Spleen (tissue), 7 donors: ENCODE results near the gene MRPL37.
"Not testable (repeated sequence)": the region's sequence is repeated elsewhere in the genome, so short reads cannot be mapped to it uniquely, and the experiment has no call there.

Experiments
- CTCF ChIP-seq, 11 experiments: fragments of 200-600 bp in 7 of 11; fragments of 450-650 bp in 4 of 11; sonication (generic) in 4 of 11; IDR thresholded peaks in 8 of 11; conservative IDR thresholded peaks in 3 of 11; 1 replicate in 7 of 11; 2 replicates in 4 of 11; pipeline versions ENCODE4 v1.4.0 to v1.8.0; 2016 to 2021; ENCODE audit warnings: antibody characterized with exemption in 11 of 11, inconsistent platforms in 4 of 11, mild to moderate bottlenecking in 1 of 11
- POLR2AphosphoS5 ChIP-seq, 3 donors: sonication (generic); formaldehyde crosslinking; IDR thresholded peaks; one replicate each; pipeline ENCODE4 v1.5.1; 2017; ENCODE audit warnings: antibody characterized with exemption in 3 of 3
- donor health status: DM: no; HTN: no; CAD: no; lungs with moderate emphysema.
- donor health status: DM: no; HTN: no; CAD: no.
- donor health status: DM: no; HTN: no; CAD: no.

DNA sequence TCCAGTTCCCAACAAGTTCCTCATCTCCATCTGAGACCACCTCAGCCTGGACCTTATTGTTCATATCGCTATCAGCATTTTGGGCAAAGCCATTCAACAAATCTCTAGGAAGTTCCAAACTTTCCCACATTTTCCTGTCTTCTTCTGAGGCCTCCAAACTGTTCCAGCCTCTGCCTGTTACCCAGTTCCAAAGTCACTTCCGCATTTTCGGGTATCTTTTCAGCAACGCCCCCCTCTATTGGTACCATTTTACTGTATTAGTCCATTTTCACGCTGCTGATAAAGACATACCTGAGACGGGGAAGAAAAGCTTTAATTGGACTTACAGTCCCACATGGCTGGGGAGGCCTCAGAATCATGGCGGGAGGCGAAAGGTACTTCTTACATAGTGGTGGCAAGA, 33.6 kb upstream of the MRPL37 start:
- not testable (repeated sequence) for TF ChIP-seq POLR2AphosphoS5 (IDR thresholded peaks at IDR 0.05); CTCF (IDR thresholded peaks at IDR 0.05 in 8 of 11, conservative IDR thresholded peaks at IDR 0.05 in 3 of 11)
